H9 (cell line): ENCODE data around the gene LMAN1. TPM values are rescaled to one million over a fixed set of nuclear protein-coding genes. Genes with fewer than 3 reads are reported as not detected.
A peak's percentile ranks its signal among the peaks of the same experiment; 100 is the strongest.

Experiments
- DNase-seq: peaks from one replicate; pipeline ENCODE4 v3.0.0-alpha.2; 2017
- H2AFZ ChIP-seq: one replicate; pipeline ENCODE4 v1.6.1; 2013; ENCODE audit warnings: mild to moderate bottlenecking, low read length, control low read depth, moderate library complexity
- H2AK5ac ChIP-seq: 2 replicates; pipeline ENCODE4 v1.6.1; 2013; ENCODE audit warnings: low read length, control low read depth, mixed read lengths; ENCODE audit not compliant: insufficient read length
- H2BK120ac ChIP-seq: one replicate; pipeline ENCODE4 v1.6.1; 2013; ENCODE audit warnings: low read depth, mild to moderate bottlenecking, low read length, control low read depth, inconsistent platforms; ENCODE audit not compliant: poor library complexity, severe bottlenecking
- H2BK12ac ChIP-seq: 2 replicates; pipeline ENCODE4 v1.6.1; 2013; ENCODE audit warnings: low read length, control low read depth, mixed read lengths, low read depth; ENCODE audit not compliant: insufficient read length
- H2BK15ac ChIP-seq: 2 replicates; pipeline ENCODE4 v1.6.1; 2013; ENCODE audit warnings: low read depth, low read length, control low read depth
- H2BK20ac ChIP-seq: one replicate; pipeline ENCODE4 v1.6.1; 2013; ENCODE audit warnings: low read depth, mild to moderate bottlenecking, low read length, control low read depth, inconsistent platforms; ENCODE audit not compliant: poor library complexity, severe bottlenecking
- H2BK5ac ChIP-seq: 2 replicates; pipeline ENCODE4 v1.6.1; 2013; ENCODE audit warnings: low read length, control low read depth, mixed read lengths; ENCODE audit not compliant: insufficient read length
- H3K14ac ChIP-seq: 2 replicates; pipeline ENCODE4 v1.6.1; 2013; ENCODE audit warnings: low read length, control low read depth; ENCODE audit not compliant: insufficient read depth
- H3K18ac ChIP-seq: 2 replicates; pipeline ENCODE4 v1.6.1; 2013; ENCODE audit warnings: low read depth, mild to moderate bottlenecking, mixed read lengths, low read length, control low read depth; ENCODE audit not compliant: insufficient read length
- H3K23ac ChIP-seq: 2 replicates; pipeline ENCODE4 v1.6.1; 2013; ENCODE audit warnings: low read length, control low read depth, mixed read lengths, low read depth; ENCODE audit not compliant: insufficient read length
- H3K23me2 ChIP-seq: 2 replicates; pipeline ENCODE4 v1.6.1; 2013; ENCODE audit warnings: low read depth, mild to moderate bottlenecking, mixed read lengths, low read length, control low read depth; ENCODE audit not compliant: insufficient read length, poor library complexity, severe bottlenecking
- H3K27ac ChIP-seq: 2 replicates; pipeline ENCODE4 v1.5.1; 2013; ENCODE audit warnings: low read length, control low read depth, mixed read lengths, low read depth; ENCODE audit not compliant: insufficient read length
- H3K27me3 ChIP-seq: 2 replicates; pipeline ENCODE4 v1.6.1; 2013; ENCODE audit warnings: low read length, control low read depth, inconsistent platforms; ENCODE audit not compliant: insufficient read depth
- H3K4ac ChIP-seq: 2 replicates; pipeline ENCODE4 v1.6.1; 2013; ENCODE audit warnings: low read depth, mild to moderate bottlenecking, control low read depth, inconsistent platforms, low read length, moderate library complexity
- H3K4me1 ChIP-seq: 2 replicates; pipeline ENCODE4 v1.6.1; 2013; ENCODE audit warnings: low read length, control low read depth, inconsistent platforms; ENCODE audit not compliant: insufficient read depth
- H3K4me2 ChIP-seq: 2 replicates; pipeline ENCODE4 v1.6.1; 2013; ENCODE audit warnings: low read length, control low read depth, mixed read lengths; ENCODE audit not compliant: insufficient read length, insufficient read depth
- H3K56ac ChIP-seq: 2 replicates; pipeline ENCODE4 v1.6.1; 2013; ENCODE audit warnings: low read depth, mild to moderate bottlenecking, mixed read lengths, low read length, control low read depth; ENCODE audit not compliant: insufficient read length
- H3K79me1 ChIP-seq: 2 replicates; pipeline ENCODE4 v1.6.1; 2013; ENCODE audit warnings: low read depth, mild to moderate bottlenecking, moderate library complexity, low read length, control low read depth, inconsistent platforms; ENCODE audit not compliant: insufficient read depth, poor library complexity, severe bottlenecking
- H3K79me2 ChIP-seq: 2 replicates; pipeline ENCODE4 v1.6.1; 2013; ENCODE audit warnings: low read length, control low read depth, inconsistent platforms; ENCODE audit not compliant: insufficient read depth
- H3K9ac ChIP-seq: 2 replicates; pipeline ENCODE4 v1.6.1; 2013; ENCODE audit warnings: low read length, control low read depth, mixed read lengths; ENCODE audit not compliant: insufficient read length; ENCODE audit errors: extremely low read depth
- H3K9me3 ChIP-seq: one replicate; pipeline ENCODE4 v1.6.1; 2013; ENCODE audit warnings: low read depth, low read length, inconsistent platforms; ENCODE audit not compliant: control insufficient read depth
- H3T11ph ChIP-seq: one replicate; pipeline ENCODE4 v1.6.1; 2013; ENCODE audit warnings: mild to moderate bottlenecking, low read length, control low read depth, inconsistent platforms
- H4K20me1 ChIP-seq: one replicate; pipeline ENCODE4 v1.6.1; 2013; ENCODE audit not compliant: control insufficient read depth, insufficient read length, insufficient read depth
- H4K5ac ChIP-seq: 2 replicates; pipeline ENCODE4 v1.6.1; 2013; ENCODE audit warnings: low read depth, mild to moderate bottlenecking, mixed read lengths, low read length, control low read depth; ENCODE audit not compliant: insufficient read length
- H4K8ac ChIP-seq: replicated peaks from 2 replicates; pipeline ENCODE4 v1.6.1; 2013; ENCODE audit warnings: low read length, control low read depth, mixed read lengths, low read depth; ENCODE audit not compliant: insufficient read length
- H4K91ac ChIP-seq: 2 replicates; pipeline ENCODE4 v1.6.1; 2013; ENCODE audit warnings: low read depth, mild to moderate bottlenecking, moderate library complexity, mixed read lengths, low read length, control low read depth; ENCODE audit not compliant: insufficient read length
- H3K27ac Mint-ChIP-seq, 3 experiments: 2 replicates in 2 of 3; 3 replicates in 1 of 3; pipeline ENCODE4 v1.8.0; 2020 to 2021; ENCODE audit warnings: mixed read lengths in 3 of 3, mild to moderate bottlenecking in 1 of 3, moderate library complexity in 1 of 3
- H3K27me3 Mint-ChIP-seq: 2 replicates; pipeline ENCODE4 v1.8.0; 2021; ENCODE audit warnings: low read depth, mild to moderate bottlenecking, moderate library complexity, mixed read lengths
- H3K36me3 Mint-ChIP-seq, 3 experiments: 2 replicates in 2 of 3; 3 replicates in 1 of 3; pipeline ENCODE4 v1.8.0; 2020 to 2021; ENCODE audit warnings: low read depth in 3 of 3, mixed read lengths in 3 of 3; ENCODE audit not compliant: insufficient read depth in 1 of 3
- H3K4me1 Mint-ChIP-seq, 2 experiments: 2 replicates each; pipeline ENCODE4 v1.8.0; 2020; ENCODE audit warnings: mixed read lengths in 2 of 2
- H3K4me3 Mint-ChIP-seq, 2 experiments: 2 replicates in 1 of 2; 3 replicates in 1 of 2; pipeline ENCODE4 v1.8.0; 2020 to 2021; ENCODE audit warnings: mild to moderate bottlenecking in 2 of 2, mixed read lengths in 2 of 2, moderate library complexity in 1 of 2
- H3K9me3 Mint-ChIP-seq, 2 experiments: 2 replicates in 1 of 2; 3 replicates in 1 of 2; pipeline ENCODE4 v1.8.0; 2020; ENCODE audit warnings: mild to moderate bottlenecking in 2 of 2, mixed read lengths in 2 of 2, moderate library complexity in 1 of 2
- WGBS: extraction: QIAGEN DNeasy Blood & Tissue Kit; methylation state at CpG from one replicate; pipeline ENCODE4 v1.1.7; 2013; ENCODE audit warnings: missing lambda C conversion rate, low lambda C conversion rate, mixed read lengths; ENCODE audit not compliant: insufficient read length; ENCODE audit errors: extremely low coverage; 5-methylcytosine and 5-hydroxymethylcytosine counted together
- total RNA-seq: library from RNA; stranded (reverse); gene quantifications from 2 replicates; pipeline ENCODE4 v1.2.1, GENCODE V29; 2021
- TF ChIP-seq, protein P1 (sequence below): fragments of 200-600 bp; sonication (generic); conservative IDR thresholded peaks from 3 replicates; pipeline ENCODE4 v1.8.0; 2021; ENCODE audit warnings: antibody characterized with exemption, mild to moderate bottlenecking

LMAN1 gene
- total RNA-seq, 1 experiment from 2014 or later: 63.6 TPM

GRCh38 chr18:59360381-59360780 lies 1.3 kb upstream of the LMAN1 start:
- peaks cover 37% of the 10 kb centered on the region for H3K27me3 Mint-ChIP-seq
- H4K91ac ChIP-seq: no peak overlapping the region
- no peak overlapping the region for H3K23ac ChIP-seq
- no CpG with 5 or more reads among the region's 3 CpGs for WGBS
- H3K36me3 Mint-ChIP-seq: peaks cover 6 to 12% (median 7%) of the 10 kb centered on the region in 3 experiments
- no peak overlapping the region for H3K18ac ChIP-seq
- peaks cover 11 to 12% of the 10 kb centered on the region in 2 experiments for H3K4me1 Mint-ChIP-seq
- H3K4ac ChIP-seq: no peak overlapping the region
- H3K14ac ChIP-seq: no peak overlapping the region
- H3K27ac Mint-ChIP-seq: no peak overlapping the region
- no peak overlapping the region for H4K8ac ChIP-seq
- H2BK120ac ChIP-seq: no peak overlapping the region
- no peak overlapping the region for H2BK15ac ChIP-seq
- no peaks in the 10 kb centered on the region for H4K20me1 ChIP-seq
- no peak for DNase-seq
- H4K5ac ChIP-seq: no peak overlapping the region
- no peak overlapping the region for H3K4me2 ChIP-seq
- TF ChIP-seq, protein P1, sequence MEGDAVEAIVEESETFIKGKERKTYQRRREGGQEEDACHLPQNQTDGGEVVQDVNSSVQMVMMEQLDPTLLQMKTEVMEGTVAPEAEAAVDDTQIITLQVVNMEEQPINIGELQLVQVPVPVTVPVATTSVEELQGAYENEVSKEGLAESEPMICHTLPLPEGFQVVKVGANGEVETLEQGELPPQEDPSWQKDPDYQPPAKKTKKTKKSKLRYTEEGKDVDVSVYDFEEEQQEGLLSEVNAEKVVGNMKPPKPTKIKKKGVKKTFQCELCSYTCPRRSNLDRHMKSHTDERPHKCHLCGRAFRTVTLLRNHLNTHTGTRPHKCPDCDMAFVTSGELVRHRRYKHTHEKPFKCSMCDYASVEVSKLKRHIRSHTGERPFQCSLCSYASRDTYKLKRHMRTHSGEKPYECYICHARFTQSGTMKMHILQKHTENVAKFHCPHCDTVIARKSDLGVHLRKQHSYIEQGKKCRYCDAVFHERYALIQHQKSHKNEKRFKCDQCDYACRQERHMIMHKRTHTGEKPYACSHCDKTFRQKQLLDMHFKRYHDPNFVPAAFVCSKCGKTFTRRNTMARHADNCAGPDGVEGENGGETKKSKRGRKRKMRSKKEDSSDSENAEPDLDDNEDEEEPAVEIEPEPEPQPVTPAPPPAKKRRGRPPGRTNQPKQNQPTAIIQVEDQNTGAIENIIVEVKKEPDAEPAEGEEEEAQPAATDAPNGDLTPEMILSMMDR: no peak
- H3K9me3 Mint-ChIP-seq: peaks cover 0 to 2% of the 10 kb centered on the region in 2 experiments; a peak in 1 of 5 replicates
- no peak overlapping the region for H2AFZ ChIP-seq
- no peak overlapping the region for H2BK5ac ChIP-seq
- H3K4me3 Mint-ChIP-seq: peak overlapping the region in 1 of 2 experiments; percentile 9; a peak in 1 of 5 replicates
- H3K27me3 ChIP-seq: no peaks in the 10 kb centered on the region
- no peak overlapping the region for H3K9ac ChIP-seq
- H3K27ac ChIP-seq: no peak overlapping the region
- H3K4me1 ChIP-seq: no peaks in the 10 kb centered on the region
- no peak overlapping the region for H3K56ac ChIP-seq
- no peaks in the 10 kb centered on the region for H3K9me3 ChIP-seq
- H2BK12ac ChIP-seq: no peak overlapping the region
- no peak overlapping the region for H3T11ph ChIP-seq
- peaks cover 5% of the 10 kb centered on the region for H3K79me1 ChIP-seq
- H3K79me2 ChIP-seq: no peaks in the 10 kb centered on the region; the same call in 1 of the 2 replicates
- H2AK5ac ChIP-seq: no peak overlapping the region
- no peak overlapping the region for H2BK20ac ChIP-seq
- peaks cover 4% of the 10 kb centered on the region for H3K23me2 ChIP-seq
